Measurements from ENCODE around the gene FICD.
"Not testable (repeated sequence)": the region's sequence is repeated elsewhere in the genome, so short reads cannot be mapped to it uniquely, and the experiment has no call there.

The FICD gene

DNA sequence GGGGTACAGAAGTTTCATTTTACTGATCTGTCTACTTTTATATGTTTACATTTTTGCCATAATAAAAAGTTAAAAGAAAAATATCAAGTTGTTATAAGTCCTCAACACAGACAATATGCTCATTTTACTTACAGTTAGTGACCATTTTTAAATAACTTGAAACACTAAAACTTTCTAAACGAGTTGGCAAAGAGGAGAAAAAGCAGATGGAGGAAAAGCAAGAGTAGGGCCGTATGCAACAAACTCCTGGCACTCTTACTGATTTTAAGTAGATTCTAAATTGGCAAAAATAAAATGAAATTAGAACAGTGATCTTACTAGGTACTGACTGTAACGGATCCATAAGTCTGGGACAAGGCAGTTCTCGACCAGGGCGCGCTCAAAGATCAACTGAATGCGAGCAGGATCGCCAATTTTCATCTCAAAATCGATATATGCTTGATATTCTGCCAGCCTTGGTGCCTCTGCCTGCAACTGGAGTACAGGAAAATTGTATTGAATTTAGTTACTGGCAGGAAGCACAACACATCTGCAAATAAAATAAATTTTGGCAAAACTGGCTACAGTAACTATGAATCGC, 23.6 kb downstream of the FICD start:
- DNase-seq = no peak

DNA sequence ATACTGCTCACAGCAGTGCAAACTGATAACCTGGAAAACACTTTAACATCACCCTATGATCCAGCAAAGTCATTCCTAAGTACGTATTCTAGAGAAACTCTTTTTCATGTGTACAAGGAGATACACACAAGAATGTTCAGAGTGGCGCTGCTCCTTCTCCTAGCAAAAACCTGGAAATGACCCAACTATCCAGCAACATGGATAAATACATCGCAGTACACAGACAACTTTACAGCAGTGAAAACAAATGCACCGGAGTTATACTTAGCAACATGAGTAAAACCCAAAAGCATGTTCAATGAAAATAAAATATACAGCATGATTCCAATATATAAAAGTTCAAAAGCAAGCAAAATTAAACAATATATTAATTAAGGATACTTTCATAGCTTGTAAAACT, 27.2 kb downstream of the FICD start:
- DNase-seq = no peak

DNA sequence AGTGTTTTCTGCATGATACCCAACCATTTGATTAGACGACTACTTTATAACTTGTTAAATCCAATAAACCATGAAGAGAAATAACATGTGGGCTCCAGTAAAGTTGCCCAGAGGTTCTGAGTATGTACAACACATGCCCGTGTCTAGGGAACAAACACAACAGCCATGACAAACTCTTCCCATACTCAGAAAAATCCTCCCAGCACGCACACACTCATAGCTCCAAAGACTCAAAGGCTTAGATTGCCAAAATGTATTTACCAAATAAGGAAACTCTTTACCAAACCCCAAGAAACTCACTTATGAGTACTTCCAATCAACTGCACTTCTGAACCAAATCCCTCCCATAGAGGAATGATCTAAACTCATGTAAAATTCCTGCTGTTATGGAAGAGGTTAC, 28.6 kb downstream of the FICD start:
- no peak for DNase-seq

GRCh38 chr12:108547686-108548085, 32.6 kb downstream of the FICD start:
- no peak for DNase-seq

- DNase-seq = no peak
Measured at GRCh38 chr12:108548954-108549521, 34.0 kb downstream of the FICD start.

GRCh38 chr12:108551535-108551934, 36.5 kb downstream of the FICD start:
- no peak for DNase-seq

DNA sequence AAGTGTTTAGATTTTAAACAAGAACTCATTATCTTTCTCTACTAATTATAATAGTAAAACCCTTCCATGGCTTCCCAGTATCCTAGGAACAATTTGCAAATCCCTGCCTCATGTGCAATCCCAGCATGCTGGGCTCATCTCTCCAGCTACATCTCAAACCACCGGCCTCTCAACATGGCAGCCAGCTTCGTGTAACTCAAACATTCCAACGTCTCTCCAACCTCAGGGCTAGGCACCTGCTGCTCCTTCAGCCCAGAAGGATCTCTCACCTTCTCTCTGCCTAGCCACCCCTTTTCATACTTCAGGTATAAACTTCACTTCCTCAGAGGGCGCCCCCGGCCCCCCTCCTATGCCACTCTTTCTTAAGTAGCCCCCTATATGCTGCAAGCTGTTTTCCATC, 38.7 kb downstream of the FICD start:
- DNase-seq = no peak

GRCh38 chr12:108555383-108555782, 40.3 kb downstream of the FICD start:
- not testable (repeated sequence) for DNase-seq

DNA sequence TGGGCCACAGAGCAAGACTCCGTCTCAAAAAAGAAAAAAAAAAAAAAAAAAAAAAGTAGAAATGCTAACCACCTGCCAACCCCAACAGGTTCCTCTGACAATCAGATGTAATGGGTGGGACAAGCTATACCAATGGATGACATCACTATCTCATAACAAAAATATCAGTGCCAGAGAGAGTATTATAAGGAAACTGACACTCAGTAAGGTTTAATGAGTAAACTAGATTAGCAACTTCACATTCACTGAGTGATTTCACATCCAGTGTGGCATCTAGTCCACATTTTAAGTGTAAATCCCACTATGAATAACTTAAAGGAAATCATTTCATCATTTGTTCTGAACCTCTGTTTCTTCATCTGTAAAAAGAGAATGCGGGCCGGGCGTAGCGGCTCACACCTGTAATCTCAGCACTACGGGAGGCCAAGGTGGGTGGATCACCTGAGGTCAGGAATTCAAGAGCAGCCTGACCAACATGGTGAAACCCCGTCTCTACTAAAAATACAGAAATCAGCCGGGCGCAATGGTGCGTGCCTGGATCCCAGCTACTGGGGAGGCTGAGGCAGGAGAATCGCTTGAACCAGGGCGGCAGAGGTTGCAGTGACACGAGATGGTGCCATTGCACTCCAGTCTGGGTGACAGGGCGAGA, 44.1 kb downstream of the FICD start:
- DNase-seq = no peak

GRCh38 chr12:108559748-108560147, 44.7 kb downstream of the FICD start:
- DNase-seq = no peak

DNA sequence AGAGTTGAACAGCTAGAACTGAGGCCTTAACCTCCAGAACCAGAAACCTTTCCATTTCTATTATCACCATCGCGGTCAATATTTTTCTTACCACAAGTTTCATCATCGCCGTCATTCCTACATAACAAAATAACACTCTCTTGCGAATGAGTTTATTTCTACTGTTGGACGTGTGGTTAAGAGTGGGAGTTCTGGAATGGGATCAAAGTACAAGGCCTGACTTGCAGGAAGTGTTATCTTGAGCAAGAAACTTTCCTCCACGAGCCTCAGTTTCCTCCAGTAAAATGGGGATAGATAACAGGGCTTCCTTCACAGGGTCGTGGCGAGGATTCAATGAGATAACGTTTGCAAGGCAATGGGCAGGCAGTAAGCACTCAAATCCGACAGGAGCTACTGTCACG, 45.2 kb downstream of the FICD start:
- DNase-seq = no peak

DNA sequence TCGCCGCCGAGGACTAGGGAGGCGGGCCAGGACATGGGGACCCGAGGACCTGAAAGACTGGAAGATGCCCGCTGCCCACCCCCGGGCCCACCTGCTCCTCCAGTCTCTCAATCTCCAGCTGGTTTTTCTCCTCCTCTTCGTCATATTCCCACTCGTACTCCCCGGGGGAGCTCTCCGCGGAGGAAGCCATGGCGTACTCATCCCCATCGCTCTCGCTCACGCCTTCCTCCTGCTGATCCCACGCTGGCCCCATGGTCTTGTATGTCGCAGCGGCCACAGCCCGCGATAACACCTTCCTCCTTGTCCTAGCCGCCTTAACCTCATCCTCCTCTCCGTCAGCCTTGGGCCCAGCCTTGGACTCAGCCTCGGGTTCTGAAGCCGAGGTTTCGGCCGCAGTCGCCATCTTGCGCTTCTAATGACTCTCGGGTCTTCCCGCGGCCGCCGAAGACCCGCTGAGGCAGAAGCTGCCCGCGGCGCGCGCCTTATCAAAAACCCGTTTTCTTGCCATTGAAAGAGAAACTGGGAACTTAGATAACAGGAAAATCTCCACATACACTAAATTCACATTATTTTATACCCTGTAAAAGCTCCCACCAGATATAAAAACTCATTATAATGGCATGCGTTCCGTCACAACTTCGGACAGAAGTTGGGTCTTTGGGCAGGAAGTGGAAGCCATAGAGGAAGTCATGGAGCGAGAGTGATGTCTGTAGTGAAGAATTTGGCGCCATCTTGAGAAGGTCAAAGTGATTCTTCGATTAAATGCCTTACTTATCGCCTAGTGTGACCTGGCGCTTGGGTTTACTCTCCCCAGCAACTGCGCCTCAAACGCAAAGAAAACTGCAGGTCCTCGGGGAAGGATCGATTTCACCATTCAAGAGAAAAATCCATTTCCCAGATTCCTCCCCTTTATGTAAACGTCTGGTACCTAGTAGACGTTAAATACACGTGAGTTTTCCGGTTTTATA, 46.0 kb downstream of the FICD start, which contains the start of gene SART3:
TSS of gene SART3 (minus strand) at position 422 of the 968 bp plus-strand sequence. CDS start at position 403, 19 bp downstream.
- DNase-seq = peak; percentile 72 to 77

DNA sequence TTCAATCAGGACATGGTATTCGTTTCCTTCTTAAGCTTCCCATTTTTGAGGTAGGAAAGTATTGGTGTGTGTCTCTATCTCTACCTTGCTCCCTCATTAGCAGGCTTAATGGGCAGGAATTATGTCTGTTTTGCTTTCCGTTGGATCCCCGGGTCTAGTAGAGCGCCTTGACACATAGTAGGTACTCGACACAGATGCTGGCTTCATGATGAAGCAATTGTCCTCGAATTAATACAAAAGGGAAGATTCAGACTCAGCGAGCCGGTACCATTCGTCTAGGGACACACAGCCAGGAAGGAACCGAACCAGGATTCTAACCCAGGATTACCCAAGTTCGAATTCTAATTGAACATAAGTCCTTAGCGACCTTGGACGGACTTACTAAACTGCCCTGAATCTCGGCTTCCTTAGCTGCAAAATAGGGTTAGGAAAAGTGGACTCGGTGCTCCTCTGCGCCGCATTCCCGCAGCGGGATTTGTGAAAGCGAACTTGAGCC, 46.8 kb downstream of the FICD start:
- no peak for DNase-seq

- DNase-seq = peak; percentile 98 to 99
Measured at GRCh38 chr12:108562348-108563135, 47.5 kb downstream of the FICD start, which contains the start of gene ISCU. TSS of gene ISCU (plus strand) at chr12:108562596. CDS start at chr12:108562623, 27 bp downstream.

DNA sequence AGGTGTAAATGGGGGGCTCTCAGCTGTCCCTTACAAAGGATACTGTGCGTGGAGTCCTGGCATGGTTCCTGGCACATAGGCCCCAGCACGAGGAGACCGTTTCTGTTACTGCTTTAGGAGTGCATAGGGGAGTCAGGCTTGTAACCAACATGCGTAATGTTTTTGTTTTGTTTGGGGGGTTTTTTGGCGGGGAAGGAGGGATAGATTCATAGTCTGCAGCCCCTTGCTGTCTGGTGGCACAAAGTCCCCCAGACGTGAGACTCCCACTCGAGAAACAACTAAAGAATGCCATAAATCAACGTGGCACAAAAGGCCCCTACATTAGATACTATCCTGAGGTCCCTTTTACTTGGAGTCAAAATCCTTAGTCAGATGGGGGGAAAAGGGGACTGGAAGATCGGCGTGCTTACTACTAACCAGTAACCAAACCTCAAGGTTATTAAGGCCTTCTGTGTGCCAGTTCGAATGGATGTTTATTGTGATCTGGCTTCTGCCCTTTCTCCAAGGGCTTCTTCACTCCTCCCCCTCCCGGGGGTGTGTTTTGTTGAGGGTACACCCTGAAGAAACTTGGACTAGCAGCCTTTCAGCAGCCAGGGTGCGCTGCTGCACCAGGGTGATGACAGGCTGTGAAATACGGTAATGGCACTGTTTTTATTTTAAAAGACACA, 48.2 kb downstream of the FICD start:
- DNase-seq = peak; percentile 76 to 86

- no peak for DNase-seq
Measured at GRCh38 chr12:108563804-108564151, 48.7 kb downstream of the FICD start.

DNA sequence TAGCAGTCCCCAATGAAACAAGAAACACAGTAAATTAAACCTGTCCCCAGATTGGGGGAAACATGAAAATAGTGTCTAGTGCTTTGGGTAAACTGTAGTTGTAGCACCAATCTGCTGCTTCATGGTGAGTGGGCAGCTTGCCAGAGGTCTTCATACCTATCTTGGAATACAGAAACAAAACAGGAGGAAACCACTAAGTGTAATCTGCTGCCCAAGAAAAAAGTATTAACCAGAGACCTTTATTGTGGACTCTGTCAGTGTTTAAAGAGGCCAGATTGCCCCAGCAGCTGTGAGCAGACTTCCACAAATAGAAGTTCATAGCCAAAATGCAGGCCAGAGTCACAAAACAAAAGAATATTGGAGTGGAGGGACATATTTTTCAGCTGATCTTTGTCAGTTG, 49.6 kb downstream of the FICD start:
- DNase-seq = no peak

DNA sequence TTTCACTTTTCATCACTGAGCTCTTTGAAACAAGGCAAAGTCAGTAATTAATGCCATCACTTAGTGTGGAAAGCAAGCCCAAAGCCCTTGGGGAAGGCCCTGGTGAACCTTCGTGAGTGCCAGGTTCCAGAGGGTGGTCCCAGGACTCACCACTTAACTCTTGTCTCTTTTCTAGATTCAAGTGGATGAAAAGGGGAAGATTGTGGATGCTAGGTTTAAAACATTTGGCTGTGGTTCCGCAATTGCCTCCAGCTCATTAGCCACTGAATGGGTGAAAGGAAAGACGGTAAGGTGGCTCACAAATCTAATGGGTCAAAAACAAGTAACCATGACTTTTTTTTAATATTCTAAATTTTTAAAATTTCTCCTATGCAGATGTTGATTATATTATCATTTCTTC, 50.1 kb downstream of the FICD start:
- DNase-seq = no peak

- peak; percentile 46 to 79 for DNase-seq
Measured at GRCh38 chr12:108565976-108566375, 50.9 kb downstream of the FICD start.

DNA sequence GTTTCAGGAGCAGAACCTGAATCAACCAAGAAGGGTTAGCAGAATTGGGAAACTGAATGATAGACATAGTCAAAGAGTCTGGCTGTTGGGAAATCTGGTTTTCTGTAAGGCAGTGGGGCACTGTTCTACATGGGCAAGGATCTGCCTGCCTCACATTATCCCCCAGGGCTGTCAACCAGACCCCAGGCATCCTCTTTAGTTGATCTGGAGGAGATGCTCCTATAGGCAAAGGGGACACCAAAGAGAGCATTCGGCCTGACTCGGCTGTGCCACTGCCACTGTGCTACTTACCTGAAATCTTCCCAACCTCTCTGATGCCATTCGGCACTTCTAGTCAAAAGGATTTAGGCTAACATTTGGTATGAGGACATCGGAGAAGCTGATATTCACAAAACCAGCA, 51.4 kb downstream of the FICD start:
- no peak for DNase-seq

Measured in stimulated activated CD4-positive, alpha-beta T cell treated with anti-CD3 and anti-CD28 coated beads, Interleukin-4, amount 100 ng/mL, for 4 hours (primary cell).